ENCODE results near the gene RNF39.
A peak's percentile ranks its signal among the peaks of the same experiment; 100 is the strongest.

Gene RNF39

GRCh38 chr6:30112402-30112994, 36.9 kb upstream of the RNF39 start:
- Histone ChIP-seq H3K4me3 (ENCODE audit: low read length) (peak overlapping the region; percentile 60), H3K36me3 (replicated peaks; ENCODE audit: low read depth, low read length) (no peaks in the 10 kb centered on the region), H3K4me2 (ENCODE audit: low read length) (peak overlapping the region; percentile 66), H3K27ac (ENCODE audit: low read length) (peak overlapping the region; percentile 40; the same call in 1 of the 2 replicates), H3K79me2 (ENCODE audit: low read length) (no peaks in the 10 kb centered on the region), H3K9ac (ENCODE audit: low read length) (peak overlapping the region; percentile 16; the same call in 1 of the 2 replicates), H3K4me1 (ENCODE audit: low read length) (peaks cover 60% of the 10 kb centered on the region), H2AFZ (ENCODE audit: low read depth, low read length) (no peak overlapping the region), H3K9me3 (ENCODE audit: insufficient read depth, low read length) (no peaks in the 10 kb centered on the region), H4K20me1 (ENCODE audit: insufficient read depth, low read length) (no peaks in the 10 kb centered on the region), H3K27me3 (ENCODE audit: low read depth, low read length) (no peaks in the 10 kb centered on the region)
- TF ChIP-seq CTCF (IDR thresholded peaks at IDR 0.05; ENCODE audit: low read depth, low read length) = no peak
- no peak for TF ChIP-seq EZH2phosphoT487 (IDR thresholded peaks at IDR 0.05; ENCODE audit: low read depth)

GRCh38 chr6:30111266-30111856, 35.8 kb upstream of the RNF39 start:
- TF ChIP-seq CTCF (IDR thresholded peaks at IDR 0.05; ENCODE audit: low read depth, low read length) (no peak), EZH2phosphoT487 (IDR thresholded peaks at IDR 0.05; ENCODE audit: low read depth) (no peak)
- H3K4me2 ChIP-seq (ENCODE audit: low read length) = peak overlapping the region; percentile 66; the same call in 1 of the 2 replicates
- H3K36me3 ChIP-seq (replicated peaks; ENCODE audit: low read depth, low read length) = no peaks in the 10 kb centered on the region
- no peaks in the 10 kb centered on the region for H3K79me2 ChIP-seq (ENCODE audit: low read length)
- H3K27ac ChIP-seq (ENCODE audit: low read length) = no peak overlapping the region
- no peaks in the 10 kb centered on the region for H4K20me1 ChIP-seq (ENCODE audit: insufficient read depth, low read length)
- H3K9me3 ChIP-seq (ENCODE audit: insufficient read depth, low read length) = no peaks in the 10 kb centered on the region
- no peak overlapping the region for H3K4me3 ChIP-seq (ENCODE audit: low read length)
- no peak overlapping the region for H2AFZ ChIP-seq (ENCODE audit: low read depth, low read length)
- H3K9ac ChIP-seq (ENCODE audit: low read length) = no peak overlapping the region
- peaks cover 60% of the 10 kb centered on the region for H3K4me1 ChIP-seq (ENCODE audit: low read length)
- no peaks in the 10 kb centered on the region for H3K27me3 ChIP-seq (ENCODE audit: low read depth, low read length)

- peaks cover 18% of the 10 kb centered on the region for H3K27me3 ChIP-seq (ENCODE audit: low read depth, low read length)
- TF ChIP-seq CTCF (IDR thresholded peaks at IDR 0.05; ENCODE audit: low read depth, low read length) = no peak
- no peak for TF ChIP-seq EZH2phosphoT487 (IDR thresholded peaks at IDR 0.05; ENCODE audit: low read depth)
These were observed 29.1 kb upstream of the RNF39 start for GRCh38 chr6:30104661-30105060.

GRCh38 chr6:30103872-30104179, 28.3 kb upstream of the RNF39 start:
- Histone ChIP-seq H3K79me2 (ENCODE audit: low read length) (no peaks in the 10 kb centered on the region), H3K27me3 (ENCODE audit: low read depth, low read length) (peaks cover 22% of the 10 kb centered on the region), H3K9ac (ENCODE audit: low read length) (no peak overlapping the region), H3K9me3 (ENCODE audit: insufficient read depth, low read length) (no peaks in the 10 kb centered on the region), H3K4me1 (ENCODE audit: low read length) (peaks cover 26% of the 10 kb centered on the region), H4K20me1 (ENCODE audit: insufficient read depth, low read length) (no peaks in the 10 kb centered on the region), H3K27ac (ENCODE audit: low read length) (no peak overlapping the region), H3K4me2 (ENCODE audit: low read length) (no peak overlapping the region), H2AFZ (ENCODE audit: low read depth, low read length) (no peak overlapping the region), H3K36me3 (replicated peaks; ENCODE audit: low read depth, low read length) (no peaks in the 10 kb centered on the region), H3K4me3 (ENCODE audit: low read length) (no peak overlapping the region)
- TF ChIP-seq CTCF (IDR thresholded peaks at IDR 0.05; ENCODE audit: low read depth, low read length) (no peak), EZH2phosphoT487 (IDR thresholded peaks at IDR 0.05; ENCODE audit: low read depth) (no peak)

More at GRCh38 chr6:30104661-30105060, 29.1 kb upstream of the RNF39 start:
- H3K4me2 ChIP-seq (ENCODE audit: low read length) = no peak overlapping the region
- no peaks in the 10 kb centered on the region for H3K79me2 ChIP-seq (ENCODE audit: low read length)
- no peak overlapping the region for H3K27ac ChIP-seq (ENCODE audit: low read length)
- no peaks in the 10 kb centered on the region for H3K9me3 ChIP-seq (ENCODE audit: insufficient read depth, low read length)
- no peaks in the 10 kb centered on the region for H3K36me3 ChIP-seq (replicated peaks; ENCODE audit: low read depth, low read length)
- H2AFZ ChIP-seq (ENCODE audit: low read depth, low read length) = no peak overlapping the region
- H4K20me1 ChIP-seq (ENCODE audit: insufficient read depth, low read length) = no peaks in the 10 kb centered on the region
- H3K4me3 ChIP-seq (ENCODE audit: low read length) = no peak overlapping the region
- H3K9ac ChIP-seq (ENCODE audit: low read length) = no peak overlapping the region
- peaks cover 31% of the 10 kb centered on the region for H3K4me1 ChIP-seq (ENCODE audit: low read length)

All from OCI-LY3 (cell line).